ENCODE data around the gene OR2F1. TPM values are rescaled to one million over a fixed set of nuclear protein-coding genes. Genes with fewer than 3 reads are reported as not detected.

OR2F1 gene, protein sequence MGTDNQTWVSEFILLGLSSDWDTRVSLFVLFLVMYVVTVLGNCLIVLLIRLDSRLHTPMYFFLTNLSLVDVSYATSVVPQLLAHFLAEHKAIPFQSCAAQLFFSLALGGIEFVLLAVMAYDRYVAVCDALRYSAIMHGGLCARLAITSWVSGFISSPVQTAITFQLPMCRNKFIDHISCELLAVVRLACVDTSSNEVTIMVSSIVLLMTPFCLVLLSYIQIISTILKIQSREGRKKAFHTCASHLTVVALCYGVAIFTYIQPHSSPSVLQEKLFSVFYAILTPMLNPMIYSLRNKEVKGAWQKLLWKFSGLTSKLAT
- polyA plus RNA-seq (2012; ENCODE audit: insufficient read length, low read depth), result not detected

DNA sequence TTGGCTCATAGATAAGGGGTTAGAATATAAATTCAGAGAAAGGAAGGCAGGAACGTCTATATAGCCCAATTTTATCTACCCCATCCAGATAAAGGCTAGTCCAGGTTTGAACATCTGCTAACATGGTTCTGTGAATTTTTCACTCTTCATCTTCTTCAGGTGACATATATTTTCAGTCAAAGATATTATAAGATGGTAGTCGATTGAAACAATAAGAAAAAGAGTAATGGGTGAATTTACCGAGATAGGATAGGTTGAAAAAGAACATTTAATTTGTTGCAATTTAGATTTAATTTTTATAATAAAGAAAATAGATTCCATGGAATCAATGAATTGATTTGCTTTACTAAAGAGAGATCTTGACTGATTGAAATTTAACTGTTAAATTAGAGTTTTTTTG lies at the start of gene OR2F1:
Gene OR2F1, plus strand, starts transcription at position 301 of the 400 bp plus-strand sequence. CDS start 5,127 bp downstream, outside the sequence.
- no peak for TF ChIP-seq POLR2AphosphoS5 (IDR thresholded peaks at IDR 0.05; ENCODE audit: low read depth, low read length)
- no peak for TF ChIP-seq SIN3A (IDR thresholded peaks at IDR 0.05; ENCODE audit: borderline replicate concordance, insufficient read depth, low read length)
- no peak for TF ChIP-seq TAF1 (IDR thresholded peaks at IDR 0.05; ENCODE audit: borderline replicate concordance, insufficient read depth, low read length)
- no peak for TF ChIP-seq FOXP2 (optimal IDR thresholded peaks at IDR 0.05; ENCODE audit: borderline replicate concordance, extremely low read depth, extremely low read length, insufficient read depth)
- TF ChIP-seq, protein P1, sequence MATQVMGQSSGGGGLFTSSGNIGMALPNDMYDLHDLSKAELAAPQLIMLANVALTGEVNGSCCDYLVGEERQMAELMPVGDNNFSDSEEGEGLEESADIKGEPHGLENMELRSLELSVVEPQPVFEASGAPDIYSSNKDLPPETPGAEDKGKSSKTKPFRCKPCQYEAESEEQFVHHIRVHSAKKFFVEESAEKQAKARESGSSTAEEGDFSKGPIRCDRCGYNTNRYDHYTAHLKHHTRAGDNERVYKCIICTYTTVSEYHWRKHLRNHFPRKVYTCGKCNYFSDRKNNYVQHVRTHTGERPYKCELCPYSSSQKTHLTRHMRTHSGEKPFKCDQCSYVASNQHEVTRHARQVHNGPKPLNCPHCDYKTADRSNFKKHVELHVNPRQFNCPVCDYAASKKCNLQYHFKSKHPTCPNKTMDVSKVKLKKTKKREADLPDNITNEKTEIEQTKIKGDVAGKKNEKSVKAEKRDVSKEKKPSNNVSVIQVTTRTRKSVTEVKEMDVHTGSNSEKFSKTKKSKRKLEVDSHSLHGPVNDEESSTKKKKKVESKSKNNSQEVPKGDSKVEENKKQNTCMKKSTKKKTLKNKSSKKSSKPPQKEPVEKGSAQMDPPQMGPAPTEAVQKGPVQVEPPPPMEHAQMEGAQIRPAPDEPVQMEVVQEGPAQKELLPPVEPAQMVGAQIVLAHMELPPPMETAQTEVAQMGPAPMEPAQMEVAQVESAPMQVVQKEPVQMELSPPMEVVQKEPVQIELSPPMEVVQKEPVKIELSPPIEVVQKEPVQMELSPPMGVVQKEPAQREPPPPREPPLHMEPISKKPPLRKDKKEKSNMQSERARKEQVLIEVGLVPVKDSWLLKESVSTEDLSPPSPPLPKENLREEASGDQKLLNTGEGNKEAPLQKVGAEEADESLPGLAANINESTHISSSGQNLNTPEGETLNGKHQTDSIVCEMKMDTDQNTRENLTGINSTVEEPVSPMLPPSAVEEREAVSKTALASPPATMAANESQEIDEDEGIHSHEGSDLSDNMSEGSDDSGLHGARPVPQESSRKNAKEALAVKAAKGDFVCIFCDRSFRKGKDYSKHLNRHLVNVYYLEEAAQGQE (IDR thresholded peaks at IDR 0.05; ENCODE audit: insufficient read depth in 1 of 2, low read depth in 2 of 2, low read length in 2 of 2), result no peak

DNA sequence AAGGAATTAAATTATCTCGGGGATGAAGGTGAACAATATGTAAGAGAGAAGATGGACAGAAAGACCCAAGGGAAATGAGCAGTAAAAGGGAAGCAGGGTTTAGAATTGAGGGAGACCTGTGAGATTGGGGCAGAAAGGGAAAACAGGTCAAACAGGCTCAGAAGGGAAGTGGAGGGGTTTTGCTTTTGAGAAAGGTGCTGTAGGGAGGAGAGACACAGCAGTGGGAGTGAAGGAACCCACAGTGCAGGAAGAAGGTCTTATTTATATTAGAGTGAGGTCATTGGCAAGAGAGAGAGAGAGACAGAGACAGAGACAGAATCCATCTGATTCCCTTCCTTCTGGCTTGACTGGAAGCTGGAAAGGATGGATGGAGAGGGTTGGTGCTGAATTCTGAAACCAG lies 49.1 kb upstream of the OR2F1 start:
- TF ChIP-seq, protein P1 (IDR thresholded peaks at IDR 0.05; ENCODE audit: insufficient read depth in 1 of 2, low read depth in 2 of 2, low read length in 2 of 2), result no peak
- no peak for TF ChIP-seq POLR2AphosphoS5 (IDR thresholded peaks at IDR 0.05; ENCODE audit: low read depth, low read length)
- no peak for TF ChIP-seq TAF1 (IDR thresholded peaks at IDR 0.05; ENCODE audit: borderline replicate concordance, insufficient read depth, low read length)
- TF ChIP-seq FOXP2 (optimal IDR thresholded peaks at IDR 0.05; ENCODE audit: borderline replicate concordance, extremely low read depth, extremely low read length, insufficient read depth), result no peak
- no peak for TF ChIP-seq SIN3A (IDR thresholded peaks at IDR 0.05; ENCODE audit: borderline replicate concordance, insufficient read depth, low read length)

DNA sequence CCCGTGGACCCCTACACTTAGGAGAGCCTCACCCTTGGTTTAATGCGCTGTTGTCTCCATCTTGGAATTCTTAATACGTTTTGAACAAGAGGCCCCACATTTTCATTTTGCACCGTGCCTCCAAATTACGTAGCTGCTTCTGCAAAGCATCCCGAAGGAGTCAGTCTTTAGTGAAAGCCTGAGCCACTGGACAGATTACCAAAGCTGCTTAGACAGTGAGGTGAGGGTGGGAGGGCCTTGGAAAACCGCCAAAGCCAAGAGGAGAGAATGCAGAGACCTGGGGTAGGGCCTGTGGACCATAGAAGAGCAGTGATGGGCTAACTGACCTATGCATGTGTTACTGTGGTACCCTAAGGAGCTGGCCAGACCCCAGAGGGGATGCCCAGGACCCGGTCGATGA lies 48.5 kb upstream of the OR2F1 start:
- TF ChIP-seq SIN3A (IDR thresholded peaks at IDR 0.05; ENCODE audit: borderline replicate concordance, insufficient read depth, low read length), result no peak
- TF ChIP-seq, protein P1 (IDR thresholded peaks at IDR 0.05; ENCODE audit: insufficient read depth in 1 of 2, low read depth in 2 of 2, low read length in 2 of 2), result no peak

DNA sequence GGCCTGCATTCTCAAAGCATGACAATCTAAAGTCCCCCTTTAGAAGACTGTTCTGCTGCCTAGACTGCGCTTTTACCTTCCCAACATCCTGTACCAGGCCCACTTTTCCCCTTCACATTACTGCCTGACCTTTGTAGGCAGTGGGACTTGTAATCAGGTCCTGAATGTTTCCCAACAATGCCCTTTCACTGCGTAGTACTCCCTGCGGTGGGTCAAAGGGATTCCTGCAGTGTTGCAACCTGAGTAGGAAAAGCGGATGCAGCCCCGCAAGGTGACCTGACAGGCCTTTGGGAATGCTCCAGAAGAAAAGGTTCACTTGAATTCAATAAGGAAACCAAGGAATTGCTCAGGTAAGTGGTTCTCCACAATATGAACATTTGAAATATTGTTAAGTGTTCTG lies 47.7 kb upstream of the OR2F1 start:
- TF ChIP-seq TAF1 (IDR thresholded peaks at IDR 0.05; ENCODE audit: borderline replicate concordance, insufficient read depth, low read length) (no peak), FOXP2 (optimal IDR thresholded peaks at IDR 0.05; ENCODE audit: borderline replicate concordance, extremely low read depth, extremely low read length, insufficient read depth) (no peak), POLR2AphosphoS5 (IDR thresholded peaks at IDR 0.05; ENCODE audit: low read depth, low read length) (no peak), SIN3A (IDR thresholded peaks at IDR 0.05; ENCODE audit: borderline replicate concordance, insufficient read depth, low read length) (no peak)
- TF ChIP-seq, protein P1 (IDR thresholded peaks at IDR 0.05; ENCODE audit: insufficient read depth in 1 of 2, low read depth in 2 of 2, low read length in 2 of 2), result no peak
